Right lung (tissue), 5 donors: ENCODE data around the gene SPRED3. TPM values are rescaled to one million over a fixed set of nuclear protein-coding genes. Genes with fewer than 3 reads are reported as not detected.

Experiments used
- DNase-seq, 2 donors: peaks; one replicate each; pipeline ENCODE4 v3.0.0-alpha.2; 2013
- polyA plus RNA-seq, 5 donors: library from polyadenylated mRNA; unstranded; fragments of 120-200 nt; gene quantifications; one replicate each; pipeline versions ENCODE4 v1.2.1 to v1.2.3, GENCODE V29; 2013; ENCODE audit warnings: inconsistent platforms in 1 of 5, low replicate concordance in 1 of 5; ENCODE audit not compliant: insufficient read length in 5 of 5, insufficient read depth in 1 of 5

The SPRED3 gene
- polyA plus RNA-seq, 5 donors: 0.19 to 0.67 (median 0.41) TPM

DNA sequence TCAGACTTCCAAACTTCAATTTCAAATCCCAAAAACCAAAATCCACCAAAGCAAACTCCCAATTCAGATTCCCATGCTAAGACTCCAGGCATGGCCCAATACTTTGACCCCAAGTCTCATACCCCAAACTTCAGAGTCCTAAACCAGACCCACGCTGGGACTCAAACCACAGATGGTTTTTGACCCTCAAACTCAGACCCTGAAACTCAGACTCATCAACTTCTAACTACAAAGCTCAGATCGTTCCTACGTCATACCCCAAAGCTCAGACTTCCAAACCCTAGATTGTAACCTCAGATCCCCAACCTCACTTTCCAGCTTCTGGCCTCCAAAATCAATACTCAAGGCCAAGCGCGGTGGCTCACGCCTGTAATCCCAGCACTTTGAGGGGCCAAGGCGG lies 56.9 kb downstream of the SPRED3 start:
- DNase-seq: no peak

DNA sequence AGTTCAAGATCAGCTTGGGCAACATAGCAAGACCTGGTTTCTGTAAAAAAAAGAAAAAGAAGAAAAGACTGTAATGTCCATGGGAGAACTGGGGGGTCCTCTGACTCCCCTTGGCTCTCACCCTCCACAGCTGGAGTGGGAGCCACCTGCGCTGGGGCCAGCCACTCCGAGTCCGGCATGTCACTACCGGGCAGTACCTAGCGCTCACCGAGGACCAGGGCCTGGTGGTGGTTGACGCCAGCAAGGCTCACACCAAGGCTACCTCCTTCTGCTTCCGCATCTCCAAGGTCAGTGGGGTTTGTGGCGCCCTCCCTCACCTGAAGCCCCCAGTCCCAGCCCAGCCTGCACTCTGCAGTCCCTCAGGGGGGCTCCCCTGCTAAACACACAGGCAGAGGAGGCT lies 59.7 kb downstream of the SPRED3 start:
- no peak for DNase-seq

Other genes starting within 250 kb of the SPRED3 start
- 1 to 10 TPM; 2.0 to 5.3 (median 3.4) TPM for gene DPF1, start 164.5 kb upstream of the SPRED3 start, polyA plus RNA-seq
- 10 to 100 TPM; 20.6 to 68.4 (median 29.8) TPM for gene PPP1R14A, start 132.3 kb upstream of the SPRED3 start, polyA plus RNA-seq
- gene SPINT2, start 124.1 kb upstream of the SPRED3 start, polyA plus RNA-seq: 100 to 1,000 TPM; 188 to 276 (median 227) TPM
- 10 to 100 TPM; 13.1 to 39.2 (median 18.5) TPM for gene C19orf33, start 84.4 kb upstream of the SPRED3 start, polyA plus RNA-seq
- 10 to 100 TPM; 24.0 to 49.7 (median 31.4) TPM for gene YIF1B, start 72.8 kb upstream of the SPRED3 start, polyA plus RNA-seq
- gene KCNK6, start 68.9 kb upstream of the SPRED3 start, polyA plus RNA-seq: 1 to 10 TPM; 3.9 to 5.8 (median 4.3) TPM
- gene CATSPERG, start 52.9 kb upstream of the SPRED3 start, polyA plus RNA-seq: 10 to 100 TPM in 1 of 5 donors, 1 to 10 TPM in 4; 4.9 to 11.7 (median 7.0) TPM
- gene PSMD8, start 14.1 kb upstream of the SPRED3 start, polyA plus RNA-seq: 100 to 1,000 TPM; 116 to 163 (median 134) TPM
- gene GGN, start 663 bp upstream of the SPRED3 start, polyA plus RNA-seq: under 1 TPM in 4 of 5 donors, not detected in 1; 0.06 to 0.79 (median 0.51) TPM
- 10 to 100 TPM; 15.1 to 22.6 (median 19.1) TPM for gene FAM98C, start 14.4 kb downstream of the SPRED3 start, polyA plus RNA-seq
- gene RASGRP4, start 37.5 kb downstream of the SPRED3 start, polyA plus RNA-seq: 1 to 10 TPM; 1.7 to 3.4 (median 2.3) TPM
- gene RYR1, start 45.0 kb downstream of the SPRED3 start, polyA plus RNA-seq: 10 to 100 TPM in 1 of 5 donors, 1 to 10 TPM in 4; 2.0 to 24.3 (median 3.7) TPM
- 1 to 10 TPM; 2.6 to 5.2 (median 4.2) TPM for gene MAP4K1, start 229.3 kb downstream of the SPRED3 start, polyA plus RNA-seq
- 100 to 1,000 TPM; 242 to 279 (median 270) TPM for gene EIF3K, start 230.5 kb downstream of the SPRED3 start, polyA plus RNA-seq